ENCODE data around the gene BTBD17. TPM values are rescaled to one million over a fixed set of nuclear protein-coding genes. Genes with fewer than 3 reads are reported as not detected.

BTBD17 gene
- total and polyA plus RNA-seq, 7 donors = 0.03 TPM; not detected in 6

- Histone ChIP-seq H3K27ac (no peak within 1 kb of the TSS), H3K4me1 (peaks cover 0 to 20% (median 15%) of the 10 kb centered on the region in 4 donors), H3K4me3 (peak within 1 kb of the TSS in 3 of 4 donors; percentile 32 to 45 (median 42)), H3K36me3 (no peaks in the 10 kb centered on the region), H3K9me3 (no peaks in the 10 kb centered on the region), H3K27me3 (peaks cover 11 to 49% (median 33%) of the 10 kb centered on the region in 3 donors)
- TF ChIP-seq EP300 (IDR thresholded peaks at IDR 0.05) (no peak), POLR2A (IDR thresholded peaks at IDR 0.05) (no peak), CTCF (IDR thresholded peaks at IDR 0.05) (no peak), POLR2AphosphoS5 (IDR thresholded peaks at IDR 0.05) (no peak)
- WGBS, 2 donors = 4 to 8% methylated on average over 73 of the region's 73 CpGs
- intact Hi-C loops (cut with DNase I) = no loop called here
- DNase-seq = no peak
Observed at GRCh38 chr17:74325743-74326379, 35.8 kb downstream of the BTBD17 start, which contains the start of gene KIF19. KIF19 (plus strand) TSS chr17:74326226; CDS start chr17:74326350, 124 bp downstream.

- 20 to 35% methylated on average over 11 of the region's 11 CpGs for WGBS, 2 donors
- Histone ChIP-seq H3K36me3 (no peaks in the 10 kb centered on the region), H3K27me3 (peaks cover 11 to 49% (median 33%) of the 10 kb centered on the region in 3 donors), H3K4me3 (peak overlapping the region in 3 of 4 donors; percentile 32 to 45 (median 42)), H3K9me3 (no peaks in the 10 kb centered on the region), H3K4me1 (peaks cover 0 to 20% (median 15%) of the 10 kb centered on the region in 4 donors), H3K27ac (no peak overlapping the region)
- TF ChIP-seq POLR2A (IDR thresholded peaks at IDR 0.05) (no peak), CTCF (IDR thresholded peaks at IDR 0.05) (no peak), EP300 (IDR thresholded peaks at IDR 0.05) (no peak), POLR2AphosphoS5 (IDR thresholded peaks at IDR 0.05) (no peak)
- intact Hi-C loops (cut with DNase I) = no loop called here
- DNase-seq = no peak
Observed at GRCh38 chr17:74325376-74325742, 36.3 kb downstream of the BTBD17 start.

- 80 to 94% methylated on average over 6 of the region's 6 CpGs for WGBS, 2 donors
- Histone ChIP-seq H3K27me3 (peaks cover 11 to 49% (median 33%) of the 10 kb centered on the region in 3 donors), H3K36me3 (no peaks in the 10 kb centered on the region), H3K9me3 (no peaks in the 10 kb centered on the region), H3K27ac (no peak overlapping the region), H3K4me1 (peaks cover 0 to 20% (median 15%) of the 10 kb centered on the region in 4 donors), H3K4me3 (no peak overlapping the region)
- intact Hi-C loops (cut with DNase I) = no loop called here
- DNase-seq = no peak
- no peak for TF ChIP-seq POLR2A (IDR thresholded peaks at IDR 0.05)
- TF ChIP-seq POLR2AphosphoS5 (IDR thresholded peaks at IDR 0.05) = no peak
- TF ChIP-seq CTCF (IDR thresholded peaks at IDR 0.05) = no peak
- TF ChIP-seq EP300 (IDR thresholded peaks at IDR 0.05) = no peak
Observed at GRCh38 chr17:74324521-74324920, 37.1 kb downstream of the BTBD17 start.

GRCh38 chr17:74318391-74318790 lies 43.3 kb downstream of the BTBD17 start:
- H3K4me1 ChIP-seq = no peaks in the 10 kb centered on the region
- DNase-seq = no peak
- 84 to 88% methylated on average over 10 of the region's 10 CpGs for WGBS, 2 donors
- no peak overlapping the region for H3K4me3 ChIP-seq
- peaks cover 0 to 8% (median 0%) of the 10 kb centered on the region in 3 donors for H3K27me3 ChIP-seq
- H3K27ac ChIP-seq = no peak overlapping the region
- H3K36me3 ChIP-seq = no peaks in the 10 kb centered on the region
- no peaks in the 10 kb centered on the region for H3K9me3 ChIP-seq
- intact Hi-C loops (cut with DNase I) = no loop called here
- TF ChIP-seq CTCF (IDR thresholded peaks at IDR 0.05) (no peak), EP300 (IDR thresholded peaks at IDR 0.05) (no peak), POLR2AphosphoS5 (IDR thresholded peaks at IDR 0.05) (no peak), POLR2A (IDR thresholded peaks at IDR 0.05) (no peak)
